Stimulated activated CD8-positive, alpha-beta memory T cell treated with anti-CD3 and anti-CD28 coated beads, Interleukin-15, amount 100 ng/mL, for 24 hours (primary cell): ENCODE data around the gene PELI3.
"Not testable (repeated sequence)": the region's sequence is repeated elsewhere in the genome, so short reads cannot be mapped to it uniquely, and the experiment has no call there.

Source experiments
- DNase-seq: peaks from one replicate; pipeline ENCODE4 v3.0.0-alpha.2; 2020; ENCODE audit warnings: low read depth

PELI3 gene

DNA sequence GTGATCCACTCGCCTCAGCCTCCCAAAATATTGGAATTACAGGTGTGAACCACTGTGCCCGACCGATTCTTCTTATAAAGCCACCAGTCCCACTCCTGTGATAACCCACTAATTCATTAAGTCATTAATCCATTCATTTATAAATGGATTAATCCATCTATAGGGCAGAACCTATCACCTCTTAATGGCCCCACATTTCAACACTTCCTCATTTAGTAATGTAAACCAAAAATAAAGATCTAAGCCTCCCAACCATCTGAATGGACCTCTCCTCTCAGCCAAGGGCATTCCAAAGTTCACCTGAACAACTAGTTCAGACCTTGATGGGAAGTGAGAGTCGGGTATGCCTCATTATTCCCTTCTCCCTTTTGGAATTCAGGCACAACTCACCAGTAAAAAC lies 18.2 kb upstream of the PELI3 start:
- DNase-seq = no peak

DNA sequence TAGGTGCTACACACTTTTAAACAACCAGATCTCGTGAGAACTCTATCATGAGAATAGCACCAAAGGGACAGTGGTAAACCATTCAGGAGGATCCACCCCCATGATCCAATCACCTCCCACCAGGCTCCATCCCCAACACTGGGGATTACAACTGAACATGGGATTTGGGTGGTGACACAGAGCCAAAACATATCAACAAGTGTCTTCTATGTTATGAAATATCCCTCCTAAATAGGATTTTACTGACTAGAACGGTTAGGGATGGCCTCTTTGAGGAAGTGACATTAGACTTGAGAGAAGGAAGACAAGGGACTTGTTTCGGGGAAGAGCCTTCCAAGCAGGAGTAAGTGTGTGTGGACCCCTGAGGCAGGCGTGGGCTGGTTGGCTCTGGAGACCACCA lies 16.1 kb upstream of the PELI3 start:
- no peak for DNase-seq

DNA sequence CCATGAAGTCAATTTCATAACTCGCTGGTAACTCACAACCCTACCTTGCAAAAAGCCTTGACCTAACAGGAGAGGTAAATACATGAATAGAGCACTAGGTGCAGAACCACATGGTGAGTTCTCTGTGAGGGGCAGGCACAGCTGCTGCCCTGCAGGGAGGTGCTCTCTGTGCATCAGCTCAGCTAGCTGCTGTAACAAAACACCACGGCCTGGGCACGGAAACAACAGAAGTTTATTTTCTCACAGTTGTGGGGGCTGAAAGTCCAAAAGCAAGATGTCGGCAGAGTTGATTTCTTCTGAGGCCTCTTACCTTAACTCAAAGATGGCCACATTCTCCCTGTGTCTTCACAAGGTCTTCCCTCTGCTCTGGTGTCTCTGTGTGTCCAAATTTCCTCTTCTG lies 15.0 kb upstream of the PELI3 start:
- DNase-seq = no peak

DNA sequence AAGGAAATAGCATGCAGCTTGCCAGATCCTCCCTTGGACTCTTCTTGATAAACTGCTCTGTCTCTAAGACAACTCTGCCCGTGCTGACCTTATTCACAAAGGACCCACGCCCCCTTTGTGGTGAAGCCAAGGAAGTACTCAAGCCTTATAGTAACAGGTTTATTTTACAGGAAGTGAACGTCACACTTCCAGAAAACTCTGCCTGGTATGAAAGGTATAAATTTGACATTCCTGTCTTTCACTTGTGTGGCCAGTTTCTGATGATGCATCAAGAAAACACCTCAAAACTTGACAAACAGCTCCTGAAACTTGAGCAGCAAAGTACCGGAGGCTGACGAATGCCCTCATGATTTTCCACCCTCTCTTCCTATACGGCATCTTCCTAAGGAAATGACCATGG lies 12.5 kb upstream of the PELI3 start:
- DNase-seq = no peak

DNA sequence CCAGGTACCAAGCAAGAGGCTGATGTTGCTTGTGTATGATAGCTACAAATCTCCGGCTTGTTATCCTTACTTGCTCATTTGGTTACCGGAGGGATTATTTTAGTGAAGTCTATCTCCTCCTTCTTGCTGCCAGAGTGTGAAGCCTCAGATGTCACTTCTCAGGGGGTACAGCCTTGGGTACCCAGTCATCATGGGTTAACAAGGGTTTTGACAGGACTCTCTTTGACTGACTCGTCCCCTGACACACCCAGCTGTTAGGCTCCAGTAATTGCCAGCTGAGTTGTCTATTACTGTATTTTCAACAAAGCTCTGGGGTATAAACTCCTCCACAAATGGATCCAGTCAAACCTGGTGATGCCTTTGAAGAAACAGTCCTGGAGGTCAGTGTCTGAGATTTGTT lies 11.9 kb upstream of the PELI3 start:
- DNase-seq = no peak

DNA sequence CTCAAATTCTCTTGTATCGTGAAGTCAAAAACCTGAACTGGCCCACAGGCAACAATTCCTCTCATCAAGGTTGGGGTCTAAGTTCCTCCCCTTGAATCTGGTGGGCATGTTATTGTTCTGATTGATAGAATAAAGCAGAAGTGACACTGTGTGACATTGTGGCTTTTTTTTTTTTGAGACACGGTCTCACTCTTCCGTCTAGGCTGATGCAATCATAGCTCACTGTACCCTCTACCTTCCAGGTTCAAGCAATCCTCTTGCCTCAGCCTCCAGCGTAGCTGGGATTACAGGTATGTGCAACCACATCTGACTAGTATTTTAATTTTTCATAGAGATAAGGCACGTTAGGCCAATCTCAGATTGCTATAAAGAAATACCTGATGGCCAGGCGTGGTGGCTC lies 8.9 kb upstream of the PELI3 start:
- DNase-seq = no peak

DNA sequence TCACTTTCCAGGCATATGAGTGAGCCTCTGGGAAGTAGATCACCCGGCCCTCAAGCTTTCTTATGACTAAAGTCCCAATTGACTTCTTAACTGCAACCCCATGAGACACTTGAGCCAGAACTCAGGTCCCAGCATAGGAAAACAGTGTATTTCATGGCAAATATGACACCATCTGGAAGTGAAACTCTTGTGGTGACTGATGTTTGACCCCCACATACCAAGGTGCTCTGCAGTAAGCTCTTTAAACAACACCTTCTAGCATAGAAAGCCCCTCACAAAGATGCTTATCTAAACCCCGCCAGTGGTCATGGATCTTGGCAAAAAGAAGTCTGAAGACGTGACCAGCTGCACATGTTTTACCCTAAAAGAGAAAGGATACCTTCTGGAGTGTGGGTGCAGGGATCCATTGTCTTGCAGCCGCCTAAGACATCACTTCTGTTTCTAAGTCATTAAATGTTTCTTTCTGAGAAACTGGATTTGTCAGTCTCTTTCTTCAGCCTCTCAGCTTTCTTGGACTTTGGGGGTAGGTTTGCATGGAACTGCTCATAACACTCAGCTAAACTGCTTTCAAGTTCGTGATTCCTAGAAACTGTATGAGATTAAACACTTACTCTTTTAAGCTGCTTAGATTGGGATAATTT lies 7.4 kb upstream of the PELI3 start:
- DNase-seq = no peak

DNA sequence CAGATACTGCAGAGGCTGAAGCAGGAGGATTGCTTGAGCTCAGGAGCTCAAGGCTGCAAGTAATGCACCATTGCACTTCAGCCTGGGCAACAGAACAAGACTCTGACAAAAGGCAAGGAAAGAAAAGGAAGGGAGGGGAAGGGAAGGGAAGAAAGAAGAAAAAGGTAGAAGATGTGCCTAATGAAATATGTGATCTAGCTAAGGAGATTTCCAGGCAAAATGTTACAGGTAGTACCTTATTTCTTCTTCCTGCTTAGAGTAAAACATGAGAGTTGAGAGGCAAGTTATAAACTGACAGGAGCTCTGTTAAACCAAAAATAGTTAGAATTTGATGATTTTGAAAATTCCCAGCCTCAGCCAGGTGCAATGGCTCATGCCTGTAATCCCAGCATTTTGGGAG lies 4.7 kb upstream of the PELI3 start:
- no peak for DNase-seq

DNA sequence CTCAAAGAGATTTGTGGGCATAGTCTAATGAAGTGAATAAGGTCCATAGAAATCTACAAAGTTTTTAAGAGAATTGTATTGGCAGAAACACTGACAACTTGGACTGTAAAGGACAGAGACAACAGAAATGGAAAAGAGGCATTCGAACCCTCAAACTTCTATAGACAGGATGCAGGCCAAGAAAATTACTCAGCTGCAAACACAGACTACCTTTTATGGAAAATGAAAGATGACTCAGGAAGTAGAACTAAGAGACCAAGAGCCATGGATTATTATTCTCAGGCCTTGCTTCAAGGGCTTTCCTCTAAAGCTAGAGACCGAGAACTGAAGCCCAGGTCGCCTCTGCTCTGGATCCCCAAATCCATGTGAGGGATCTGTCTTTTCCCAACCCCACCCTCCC lies 3.8 kb upstream of the PELI3 start:
- DNase-seq = no peak

DNA sequence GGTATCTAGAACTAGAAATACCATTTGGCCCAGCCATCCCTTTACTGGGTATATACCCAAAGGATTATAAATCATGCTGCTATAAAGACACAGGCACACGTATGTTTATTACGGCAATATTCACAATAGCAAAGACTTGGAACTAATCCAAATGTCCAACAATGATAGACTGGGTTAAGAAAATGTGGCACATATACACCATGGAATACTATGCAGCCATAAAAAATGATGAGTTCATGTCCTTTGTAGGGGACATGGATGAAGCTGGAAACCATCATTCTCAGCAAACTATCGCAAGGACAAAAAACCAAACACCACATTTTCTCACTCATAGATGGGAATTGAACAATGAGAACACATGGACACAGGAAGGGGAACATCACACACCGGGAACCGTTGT lies 2.6 kb upstream of the PELI3 start:
- not testable (repeated sequence) for DNase-seq

DNA sequence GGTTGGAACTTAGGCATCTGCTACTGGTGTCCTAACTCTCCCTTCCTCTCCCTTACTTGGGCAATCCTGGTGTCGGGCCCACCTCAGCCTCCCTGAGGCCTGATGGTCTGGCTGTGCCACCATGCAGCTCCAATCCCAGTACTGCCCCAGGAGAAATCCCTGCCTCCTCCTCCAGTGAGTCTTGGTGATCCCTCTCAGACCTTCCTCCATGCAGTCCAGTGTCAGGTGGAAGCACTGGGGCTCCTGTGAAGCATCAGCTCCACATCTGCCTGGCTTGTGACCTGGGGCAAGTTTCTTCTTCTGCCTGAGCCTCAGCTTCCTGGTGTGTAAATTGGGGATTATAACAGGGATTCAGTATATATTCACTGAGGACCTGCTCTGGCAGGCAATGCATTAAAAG lies 1.8 kb upstream of the PELI3 start:
- no peak for DNase-seq

DNA sequence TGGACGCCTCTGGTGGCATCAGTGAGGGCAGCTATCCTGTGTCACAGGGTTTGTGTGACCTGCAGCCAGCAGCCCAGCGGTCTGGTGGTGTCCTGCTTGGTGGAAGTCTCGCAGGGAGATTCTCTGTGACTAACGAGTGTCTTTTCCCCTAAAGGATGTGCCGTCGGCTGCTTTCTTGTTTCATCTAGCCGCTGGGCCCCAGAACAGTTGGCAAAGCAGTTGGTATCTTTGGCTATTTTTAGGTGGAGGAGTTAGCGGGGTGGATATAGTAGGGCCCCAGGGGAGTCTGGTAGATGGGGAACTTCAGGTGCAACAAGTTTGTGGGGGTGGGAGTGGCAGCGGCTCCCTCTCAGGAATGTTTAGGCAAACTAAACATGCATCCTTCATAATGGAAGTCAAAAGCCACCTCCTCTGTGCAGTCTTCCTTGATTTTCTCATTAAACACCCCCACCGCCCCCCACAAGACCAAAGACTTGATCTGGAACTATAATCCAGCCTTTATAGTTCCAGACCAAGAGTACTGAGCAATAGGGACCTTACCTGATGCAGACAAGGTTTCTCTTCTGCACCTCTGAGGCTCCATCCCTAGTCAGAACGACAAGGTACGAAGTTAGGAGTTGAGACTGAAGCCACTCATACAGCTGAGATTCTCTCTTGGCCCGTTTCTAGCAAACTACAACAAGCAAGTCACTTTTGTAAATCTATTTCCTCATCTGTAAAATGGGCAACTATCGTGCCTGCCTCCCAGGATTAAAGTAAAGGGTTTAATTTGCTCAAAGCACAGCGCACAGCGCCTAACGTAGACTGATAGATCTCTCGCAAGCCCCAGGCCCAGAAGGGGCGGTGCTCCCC lies 1.1 kb upstream of the PELI3 start:
- no peak for DNase-seq

DNA sequence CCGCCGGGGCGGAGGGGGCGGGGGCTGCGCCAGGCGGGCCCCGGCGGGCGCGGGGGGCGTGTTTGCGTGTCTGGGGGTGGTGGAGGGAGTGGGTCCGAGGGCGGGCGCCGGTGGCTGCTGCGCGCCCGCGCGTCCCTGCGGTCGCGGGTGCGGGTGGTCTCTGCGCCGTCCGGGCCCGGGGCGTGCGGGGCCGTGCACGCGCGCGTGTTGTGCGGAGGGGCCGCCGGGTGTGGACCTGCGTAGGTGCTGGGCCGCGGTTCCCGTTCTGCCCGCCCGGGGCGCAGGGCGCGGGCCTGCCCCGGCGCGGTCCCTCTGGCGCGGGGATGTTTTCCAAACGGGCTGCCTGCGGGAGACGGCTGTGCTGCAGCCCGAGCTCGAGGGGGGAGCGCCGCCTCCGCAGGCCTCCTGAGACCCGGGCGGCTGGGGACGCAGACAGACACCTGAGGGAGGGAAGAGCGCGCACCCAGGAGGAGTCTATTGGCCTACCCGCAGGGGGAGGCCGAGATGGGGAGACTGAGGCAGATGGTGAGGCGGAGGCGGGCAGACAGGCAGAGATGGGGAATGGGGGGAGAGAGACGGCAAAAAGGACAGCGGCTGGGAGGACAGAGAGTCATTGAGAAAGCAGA lies 442 bp downstream of the PELI3 start:
- no peak for DNase-seq

DNA sequence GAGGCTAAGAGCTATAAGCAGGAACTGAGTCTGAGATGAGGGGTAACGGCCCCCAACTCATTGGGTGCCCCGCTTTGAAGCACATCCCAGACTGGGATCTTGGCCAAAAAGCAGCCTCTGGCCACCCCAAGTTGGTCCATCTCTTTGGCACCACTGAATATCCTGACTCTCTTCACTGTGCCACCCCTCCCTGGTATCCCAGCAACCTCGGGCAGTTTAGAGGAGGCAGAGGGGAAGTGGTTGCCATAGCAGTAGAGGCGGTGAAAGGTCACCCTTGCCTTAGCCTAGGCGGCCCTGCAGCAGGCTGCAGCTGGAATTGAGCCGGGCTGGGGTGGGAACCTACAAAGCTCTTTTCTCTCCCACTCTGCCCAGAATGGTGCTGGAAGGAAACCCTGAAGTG lies 1.1 kb downstream of the PELI3 start:
- DNase-seq = no peak

DNA sequence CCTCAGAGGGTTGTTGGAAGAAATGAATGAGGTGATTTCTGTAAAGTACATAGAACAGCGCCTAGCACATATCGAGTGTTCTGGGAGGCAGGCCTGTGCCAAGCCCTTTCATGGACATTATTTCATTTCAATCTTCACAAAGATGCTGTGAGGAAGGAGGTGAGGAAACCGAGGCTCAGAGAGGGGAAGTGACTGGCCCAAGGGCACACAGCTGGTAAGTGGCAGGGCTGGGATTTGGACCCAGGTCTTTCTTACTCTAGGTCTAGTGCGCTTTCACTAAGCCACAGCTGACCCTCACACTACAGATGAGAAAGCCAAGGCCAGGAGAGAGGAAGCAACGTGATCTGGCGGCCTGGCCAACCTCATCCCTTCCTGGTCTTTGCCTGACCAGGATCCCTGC lies 2.0 kb downstream of the PELI3 start:
- DNase-seq = no peak

DNA sequence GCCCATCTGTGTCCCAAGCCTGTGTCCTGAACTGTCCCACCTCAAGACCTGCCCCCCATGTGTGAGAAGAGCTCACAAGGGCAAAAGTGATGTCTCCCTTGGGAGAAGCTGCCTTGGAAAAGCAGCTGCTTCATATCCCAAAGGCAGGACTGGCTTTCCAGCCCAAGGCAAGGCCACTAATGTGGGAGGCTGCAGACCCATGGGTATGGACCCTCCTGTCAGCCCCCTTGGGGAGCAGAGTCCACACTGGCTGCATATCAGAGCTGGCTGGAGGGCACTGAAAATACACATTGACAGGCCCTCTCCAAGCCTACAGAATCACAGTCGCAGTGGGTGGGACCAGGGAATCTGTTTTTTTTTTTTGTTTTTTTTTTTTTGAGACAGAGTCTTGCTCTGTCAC lies 2.7 kb downstream of the PELI3 start:
- DNase-seq = no peak

DNA sequence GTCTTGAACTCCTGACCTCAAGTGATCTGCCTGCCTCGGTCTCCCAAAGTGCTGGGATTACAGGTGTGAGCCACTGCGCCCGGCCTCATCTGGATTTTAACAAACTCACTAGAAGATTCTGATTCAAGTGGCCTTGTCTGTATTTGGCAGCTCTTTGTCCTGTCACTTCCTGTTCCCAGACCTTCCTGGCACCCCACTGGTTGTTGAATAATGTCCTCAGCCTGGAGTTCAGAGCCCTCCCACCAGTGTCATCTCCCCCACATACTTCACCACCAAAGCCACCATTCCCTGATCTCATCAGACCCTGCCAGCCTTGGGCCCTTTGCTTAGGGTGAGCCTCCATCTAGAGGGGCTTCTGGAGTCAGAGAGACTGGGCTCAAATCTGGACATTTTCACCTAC lies 3.3 kb downstream of the PELI3 start:
- DNase-seq = no peak

DNA sequence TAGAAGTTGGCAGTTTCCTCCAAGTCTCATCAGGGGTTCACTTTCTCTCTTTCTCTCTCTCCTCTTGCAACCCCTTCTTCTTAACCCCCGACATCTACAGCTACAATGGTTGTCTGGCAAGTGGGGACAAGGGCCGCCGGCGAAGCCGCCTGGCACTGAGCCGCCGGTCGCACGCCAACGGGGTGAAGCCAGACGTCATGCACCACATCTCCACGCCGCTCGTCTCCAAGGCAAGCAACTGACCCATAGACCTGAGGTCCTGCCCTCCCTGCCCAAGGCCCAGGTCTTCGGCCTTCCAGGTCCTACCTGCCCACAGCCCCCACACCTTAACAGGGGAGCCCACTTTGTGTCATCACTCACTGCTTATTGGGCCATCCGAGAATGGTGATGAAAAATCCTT lies 4.4 kb downstream of the PELI3 start:
- no peak for DNase-seq

DNA sequence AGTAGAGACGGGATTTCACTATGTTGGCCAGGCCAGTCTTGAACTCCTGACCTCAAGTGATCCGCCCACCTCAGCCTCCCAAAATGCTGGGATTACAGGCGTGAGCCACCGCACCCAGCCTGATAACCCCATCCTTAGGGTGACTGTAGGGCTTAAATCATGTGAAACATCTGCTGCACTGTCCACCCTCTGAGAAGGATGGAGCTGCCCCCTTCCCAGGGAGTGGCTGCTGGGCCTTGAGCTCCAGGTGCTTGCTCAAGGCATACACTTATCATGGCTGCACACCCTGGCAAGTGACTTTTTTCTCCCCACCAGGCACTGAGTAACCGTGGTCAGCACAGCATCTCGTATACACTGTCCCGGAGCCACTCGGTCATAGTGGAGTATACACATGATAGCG lies 5.3 kb downstream of the PELI3 start:
- no peak for DNase-seq

DNA sequence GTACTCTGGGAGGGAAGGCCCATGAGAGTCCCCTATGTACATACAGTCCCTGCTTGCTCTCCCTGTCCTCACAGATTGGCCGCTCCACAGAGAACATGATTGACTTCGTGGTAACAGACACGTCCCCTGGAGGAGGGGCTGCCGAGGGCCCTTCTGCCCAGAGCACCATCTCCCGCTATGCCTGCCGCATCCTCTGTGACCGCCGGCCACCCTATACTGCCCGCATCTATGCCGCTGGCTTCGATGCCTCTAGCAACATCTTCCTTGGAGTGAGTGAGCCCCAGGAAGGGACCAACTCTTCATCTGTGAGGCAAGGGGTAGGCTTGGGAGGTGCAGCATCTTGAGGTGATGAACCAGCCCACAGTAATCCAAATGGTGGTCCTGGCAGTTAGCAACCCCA lies 6.5 kb downstream of the PELI3 start:
- no peak for DNase-seq

DNA sequence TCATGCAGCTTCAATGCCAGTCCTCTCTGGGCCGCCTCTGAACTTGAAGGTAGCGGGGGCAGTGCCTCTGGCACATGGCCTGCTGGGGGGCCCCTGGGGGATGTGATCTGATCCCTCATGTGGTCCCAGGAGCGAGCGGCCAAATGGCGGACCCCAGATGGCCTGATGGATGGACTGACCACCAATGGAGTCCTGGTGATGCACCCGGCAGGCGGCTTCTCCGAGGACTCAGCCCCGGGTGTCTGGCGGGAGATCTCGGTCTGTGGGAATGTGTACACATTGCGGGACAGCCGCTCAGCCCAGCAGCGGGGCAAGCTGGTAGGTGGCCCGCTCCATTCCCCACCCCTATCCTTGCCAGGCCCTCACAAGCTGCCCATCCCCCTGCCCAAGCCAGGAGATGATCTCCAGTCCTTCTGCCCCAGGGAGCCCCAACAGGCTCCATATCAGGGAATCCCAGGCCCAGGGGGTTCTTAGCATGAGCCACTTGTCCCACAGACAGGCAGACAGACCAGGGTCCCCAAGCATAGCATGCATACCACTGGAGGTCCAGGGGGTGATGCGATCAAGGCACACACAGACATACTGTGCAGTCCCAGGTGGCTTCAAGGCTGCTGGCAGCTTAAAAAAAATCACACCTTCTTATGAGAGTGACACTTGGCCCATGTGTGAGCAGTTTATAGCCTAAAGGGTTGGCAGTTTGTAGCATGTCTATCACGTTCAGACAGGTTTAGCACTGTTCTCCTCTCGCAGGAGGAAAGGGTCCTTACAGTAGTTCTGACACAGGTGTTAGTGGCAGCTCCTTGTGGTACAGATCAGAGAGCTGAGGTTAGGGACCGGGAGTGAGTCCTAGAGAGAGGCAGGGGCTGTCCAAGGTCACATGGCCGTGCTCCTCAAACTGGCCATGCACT lies 7.2 kb downstream of the PELI3 start:
- DNase-seq = no peak

DNA sequence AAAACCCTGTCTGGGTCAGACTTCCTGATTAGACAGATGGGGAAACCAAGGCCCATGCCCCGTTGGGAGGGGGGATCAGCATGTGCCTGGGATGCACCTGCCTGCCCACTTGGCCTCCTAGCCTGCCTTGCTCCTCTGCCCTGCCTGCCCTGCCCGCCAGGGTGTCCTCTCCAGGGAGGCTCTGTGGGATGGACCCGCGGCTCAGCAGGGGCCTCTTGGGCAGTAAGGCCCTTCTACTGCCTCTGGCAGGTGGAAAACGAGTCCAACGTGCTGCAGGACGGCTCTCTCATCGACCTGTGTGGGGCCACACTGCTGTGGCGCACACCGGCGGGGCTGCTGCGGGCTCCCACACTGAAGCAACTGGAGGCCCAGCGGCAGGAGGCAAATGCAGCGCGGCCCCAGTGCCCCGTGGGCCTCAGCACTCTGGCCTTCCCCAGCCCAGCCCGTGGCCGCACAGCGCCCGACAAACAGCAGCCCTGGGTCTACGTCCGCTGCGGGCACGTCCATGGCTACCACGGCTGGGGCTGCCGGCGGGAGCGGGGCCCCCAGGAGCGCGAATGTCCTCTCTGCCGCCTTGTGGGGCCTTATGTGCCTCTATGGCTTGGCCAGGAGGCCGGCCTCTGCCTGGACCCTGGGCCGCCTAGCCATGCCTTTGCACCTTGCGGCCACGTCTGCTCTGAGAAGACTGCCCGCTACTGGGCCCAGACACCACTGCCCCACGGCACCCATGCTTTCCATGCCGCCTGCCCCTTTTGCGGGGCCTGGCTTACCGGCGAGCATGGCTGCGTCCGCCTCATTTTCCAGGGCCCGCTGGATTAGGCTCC lies 8.9 kb downstream of the PELI3 start:
- no peak for DNase-seq
